HepG2 (cell line): ENCODE results near the gene POU5F1.

Experiments
- EZH2 ChIP-seq: conservative IDR thresholded peaks from 2 replicates; pipeline ENCODE4 v1.6.1; 2012; ENCODE audit warnings: mild to moderate bottlenecking, low read depth, low read length, moderate library complexity
- SP1 ChIP-seq, 2 experiments: fragments of 450-650 bp in 1 of 2; sonication (generic) in 1 of 2; formaldehyde crosslinking in 1 of 2; IDR thresholded peaks; 2 replicates each; pipeline versions ENCODE4 v1.4.0 to v1.6.1; 2016 to 2020; ENCODE audit warnings: missing genetic modification reagents in 1 of 2
- ZKSCAN1 ChIP-seq: fragments of 150-350 bp; IDR thresholded peaks from 2 replicates; pipeline ENCODE4 v1.6.1; 2014; ENCODE audit warnings: low read length

GRCh38 chr6:31216208-31216898 is 45.9 kb upstream of the POU5F1 start:
- no peak for TF ChIP-seq ZKSCAN1
- TF ChIP-seq EZH2: no peak
- TF ChIP-seq SP1 (IDR thresholded peaks at IDR 0.05): no peak
- TF ChIP-seq SP1 (CRISPR knock-in tag; IDR thresholded peaks at IDR 0.05): no peak
